Measurements from ENCODE around the gene TMEM131L.

TMEM131L gene

DNA sequence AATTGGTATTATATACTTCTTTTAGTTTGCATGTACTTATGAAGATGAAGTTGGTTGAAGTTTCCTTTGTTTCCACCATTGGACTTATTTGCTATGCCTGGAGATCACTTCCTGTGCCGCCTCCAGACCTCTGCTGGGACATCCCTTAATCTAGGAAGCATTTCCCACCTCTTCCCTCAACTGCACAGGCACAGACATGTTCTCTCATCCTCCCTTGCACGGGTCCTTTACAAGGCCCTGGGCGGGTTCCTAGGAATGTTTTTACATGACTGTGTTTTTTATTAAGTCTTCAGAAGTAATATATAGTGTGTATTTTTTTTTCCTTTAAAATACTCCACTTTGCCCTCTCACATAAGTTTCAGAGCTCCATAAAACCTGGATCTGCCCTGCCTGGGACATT is 51.0 kb downstream of the TMEM131L start:
- H3K4me3 ChIP-seq (ENCODE audit: low read depth, low read length) = no peak overlapping the region
- TF ChIP-seq, protein P1, sequence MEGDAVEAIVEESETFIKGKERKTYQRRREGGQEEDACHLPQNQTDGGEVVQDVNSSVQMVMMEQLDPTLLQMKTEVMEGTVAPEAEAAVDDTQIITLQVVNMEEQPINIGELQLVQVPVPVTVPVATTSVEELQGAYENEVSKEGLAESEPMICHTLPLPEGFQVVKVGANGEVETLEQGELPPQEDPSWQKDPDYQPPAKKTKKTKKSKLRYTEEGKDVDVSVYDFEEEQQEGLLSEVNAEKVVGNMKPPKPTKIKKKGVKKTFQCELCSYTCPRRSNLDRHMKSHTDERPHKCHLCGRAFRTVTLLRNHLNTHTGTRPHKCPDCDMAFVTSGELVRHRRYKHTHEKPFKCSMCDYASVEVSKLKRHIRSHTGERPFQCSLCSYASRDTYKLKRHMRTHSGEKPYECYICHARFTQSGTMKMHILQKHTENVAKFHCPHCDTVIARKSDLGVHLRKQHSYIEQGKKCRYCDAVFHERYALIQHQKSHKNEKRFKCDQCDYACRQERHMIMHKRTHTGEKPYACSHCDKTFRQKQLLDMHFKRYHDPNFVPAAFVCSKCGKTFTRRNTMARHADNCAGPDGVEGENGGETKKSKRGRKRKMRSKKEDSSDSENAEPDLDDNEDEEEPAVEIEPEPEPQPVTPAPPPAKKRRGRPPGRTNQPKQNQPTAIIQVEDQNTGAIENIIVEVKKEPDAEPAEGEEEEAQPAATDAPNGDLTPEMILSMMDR (IDR thresholded peaks at IDR 0.05; ENCODE audit: insufficient read depth, low read length, missing control alignments) = no peak
- POLR2A ChIA-PET = no interaction called here

DNA sequence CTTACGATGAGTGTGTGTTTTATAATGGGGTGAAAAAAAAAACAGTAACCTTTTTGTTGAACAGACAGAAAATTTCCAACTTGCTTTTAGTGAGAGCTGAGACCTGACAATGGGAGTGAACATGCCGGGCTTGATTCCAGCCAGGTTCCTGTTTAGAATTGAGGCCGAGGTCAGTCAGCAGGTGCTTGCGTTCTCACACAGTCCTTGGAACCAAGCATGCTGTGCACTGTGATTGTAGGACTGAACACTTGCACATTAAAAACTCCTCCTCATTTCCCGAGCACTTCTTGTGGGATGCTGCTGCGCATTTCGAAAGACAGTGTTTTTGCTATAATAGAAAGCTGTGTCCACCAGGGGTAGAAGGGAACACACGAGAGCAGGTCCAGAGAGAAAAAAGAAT is 51.8 kb downstream of the TMEM131L start:
- no peak for DNase-seq (ENCODE audit: low read depth, low spot score)
- no peak overlapping the region for H3K4me3 ChIP-seq (ENCODE audit: low read depth, low read length)
- CTCF ChIA-PET = interaction anchor here (1.2 to 1.4 kb wide), 2 partner anchors 10 to 14 kb away, joined by 3 to 4 read pairs; no protein-coding TSS in a partner anchor
- POLR2A ChIA-PET = no interaction called here
- TF ChIP-seq, protein P1 (IDR thresholded peaks at IDR 0.05; ENCODE audit: insufficient read depth, low read length, missing control alignments) = no peak

More for the DNA sequence above, 51.0 kb downstream of the TMEM131L start:
- CTCF ChIA-PET = no interaction called here
- DNase-seq (ENCODE audit: low read depth, low spot score) = no peak

DNA sequence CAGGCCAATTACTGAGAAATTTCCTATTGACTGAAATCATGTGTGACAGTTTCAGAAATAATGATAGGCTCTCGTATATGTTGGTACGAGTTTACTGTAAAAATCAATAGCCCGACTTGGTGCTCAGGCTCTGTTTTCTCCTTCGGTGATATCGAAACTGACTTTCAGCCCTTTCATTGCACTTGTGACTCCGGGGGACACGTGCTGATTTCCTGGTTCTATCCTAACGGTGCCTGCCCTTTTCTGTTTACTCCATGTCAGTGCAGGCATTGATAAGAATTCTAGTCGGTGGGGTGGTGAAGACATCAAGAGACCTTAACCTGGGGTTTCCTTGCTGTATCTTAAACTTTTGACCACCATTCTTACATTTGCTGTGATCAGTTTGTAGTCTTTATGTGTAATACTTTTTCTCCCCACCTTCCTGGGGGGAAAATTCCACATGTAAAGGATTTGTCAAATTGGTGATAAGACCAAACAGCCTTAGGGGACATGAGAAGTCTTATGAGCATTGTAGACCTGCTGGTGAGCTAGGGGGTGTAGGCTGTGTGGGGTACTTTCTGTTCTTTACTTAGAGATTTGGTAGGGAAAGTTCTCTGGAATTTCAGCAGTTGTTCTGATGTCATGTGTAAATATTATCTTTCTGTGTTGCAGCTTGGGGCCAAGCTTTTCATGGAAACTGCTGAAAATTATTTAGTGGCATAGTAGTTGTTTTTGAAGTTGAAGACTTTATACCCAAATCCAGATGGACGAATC is 52.7 kb downstream of the TMEM131L start:
- no peak overlapping the region for H3K4me3 ChIP-seq (ENCODE audit: low read depth, low read length)
- no peak for DNase-seq (ENCODE audit: low read depth, low spot score)
- TF ChIP-seq, protein P1 (IDR thresholded peaks at IDR 0.05; ENCODE audit: insufficient read depth, low read length, missing control alignments) = no peak
- CTCF ChIA-PET = interaction anchor here (0.9 to 1.4 kb wide), 4 partner anchors 9 to 55 kb away, joined by 3 to 4 read pairs (median 3); no protein-coding TSS in a partner anchor
- POLR2A ChIA-PET = no interaction called here

DNA sequence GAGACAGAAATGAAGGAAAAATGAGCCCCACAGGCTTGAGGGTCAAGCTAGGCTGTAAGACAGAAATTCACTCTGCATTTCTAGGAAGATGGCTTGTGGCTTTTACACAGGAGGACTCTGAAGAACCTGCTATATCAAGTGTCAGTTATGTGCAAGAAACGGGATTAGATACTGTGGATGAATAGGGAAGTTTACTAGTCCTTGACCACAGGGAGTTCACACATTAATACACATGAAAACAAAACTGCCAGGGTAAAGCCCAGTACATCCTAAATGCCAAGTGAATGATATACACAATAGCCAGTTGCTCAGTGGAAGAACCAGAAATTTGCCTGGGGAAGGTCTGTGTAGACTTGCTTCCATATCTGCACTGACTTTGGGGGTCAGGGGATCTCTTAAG is 53.5 kb downstream of the TMEM131L start:
- H3K4me3 ChIP-seq (ENCODE audit: low read depth, low read length) = no peak overlapping the region
- TF ChIP-seq, protein P1 (IDR thresholded peaks at IDR 0.05; ENCODE audit: insufficient read depth, low read length, missing control alignments) = no peak
- ChIA-PET POLR2A (no interaction called here), CTCF (no interaction called here)
- no peak for DNase-seq (ENCODE audit: low read depth, low spot score)

DNA sequence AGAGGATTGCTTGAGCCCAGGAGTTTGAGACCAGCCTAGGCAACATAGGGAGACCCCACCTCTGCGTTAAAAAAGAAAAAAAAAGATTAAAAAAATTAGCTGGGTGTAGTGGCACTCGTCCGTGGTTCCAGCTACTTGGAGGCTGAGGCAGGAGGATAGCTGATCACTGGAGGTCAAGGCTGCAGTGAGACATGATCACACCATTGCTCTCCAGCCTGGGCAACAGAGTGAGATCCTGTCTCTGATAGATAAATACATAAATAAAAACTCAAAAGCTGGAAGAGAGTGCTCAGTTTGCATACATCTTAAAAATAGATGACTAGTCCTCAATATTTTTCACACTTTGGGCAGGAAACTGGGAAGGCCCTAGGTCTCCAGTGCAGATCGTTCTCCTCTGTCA is 54.1 kb downstream of the TMEM131L start:
- POLR2A ChIA-PET = no interaction called here
- H3K4me3 ChIP-seq (ENCODE audit: low read depth, low read length) = no peak overlapping the region
- CTCF ChIA-PET = no interaction called here
- no peak for DNase-seq (ENCODE audit: low read depth, low spot score)
- TF ChIP-seq, protein P1 (IDR thresholded peaks at IDR 0.05; ENCODE audit: insufficient read depth, low read length, missing control alignments) = no peak

DNA sequence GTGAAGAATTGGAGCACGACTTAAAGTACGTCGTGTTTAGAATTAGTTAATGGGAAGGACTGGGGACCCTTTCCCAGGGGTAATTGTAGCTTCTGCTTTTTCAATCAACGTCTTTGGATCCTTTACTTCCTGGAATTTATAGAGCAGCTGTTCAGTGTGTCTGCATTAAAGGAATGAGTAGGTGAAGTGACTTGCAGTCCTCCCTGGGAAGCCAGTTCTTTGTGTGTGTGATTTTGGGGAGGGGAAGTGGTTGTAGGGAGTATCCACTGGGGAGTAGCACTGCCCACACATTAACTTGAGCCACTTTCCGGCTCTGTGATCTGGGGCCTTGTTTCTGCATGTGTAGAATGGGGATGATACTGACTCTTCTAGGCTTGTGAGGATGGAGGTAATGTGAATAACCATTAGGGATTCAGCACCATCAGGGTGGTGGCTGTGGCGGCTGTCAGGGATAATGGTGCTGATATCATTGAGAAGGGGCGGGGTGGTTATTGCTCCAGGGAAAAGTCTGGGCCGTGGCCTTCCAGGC is 54.7 kb downstream of the TMEM131L start:
- TF ChIP-seq, protein P1 (IDR thresholded peaks at IDR 0.05; ENCODE audit: insufficient read depth, low read length, missing control alignments) = no peak
- no peak overlapping the region for H3K4me3 ChIP-seq (ENCODE audit: low read depth, low read length)
- POLR2A ChIA-PET = no interaction called here
- CTCF ChIA-PET = interaction anchor here (1.1 kb wide), 1 partner anchor 10 kb away, joined by 4 read pairs; no protein-coding TSS in a partner anchor
- no peak for DNase-seq (ENCODE audit: low read depth, low spot score)

Measured in AG04449 (cell line).